ENCODE measurements around the gene C10orf90. TPM values are rescaled to one million over a fixed set of nuclear protein-coding genes. Genes with fewer than 3 reads are reported as not detected.

C10orf90 gene
- total and polyA plus RNA-seq, 9 donors = not detected

DNA sequence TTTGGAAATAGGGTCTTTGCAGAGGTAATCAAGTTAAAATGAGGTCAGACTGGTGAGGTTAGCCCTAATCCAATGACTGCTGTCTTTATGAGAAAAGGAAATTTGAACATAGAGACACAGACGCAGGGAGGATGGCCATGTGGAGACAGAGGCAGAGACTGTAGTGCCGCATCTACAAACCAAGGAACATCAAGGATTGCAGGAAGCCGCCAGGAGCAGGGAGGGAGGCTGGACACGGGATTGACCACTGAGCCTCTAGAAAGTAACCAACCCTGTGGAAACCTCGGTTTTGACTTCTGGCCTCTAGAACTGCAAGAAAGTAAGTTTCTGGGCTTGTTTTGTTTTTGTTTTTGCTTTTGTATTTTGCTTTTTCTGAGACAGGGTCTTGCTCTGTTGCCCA is 213.9 kb downstream of the C10orf90 start:
- no peaks in the 10 kb centered on the region for H3K36me3 ChIP-seq
- intact Hi-C loops (cut with DNase I) = no loop called here
- no peaks in the 10 kb centered on the region for H3K9me3 ChIP-seq
- DNase-seq = no peak
- no peaks in the 10 kb centered on the region for H3K4me1 ChIP-seq (ENCODE audit: insufficient read depth)
- 75 to 88% (median 85%) methylated on average over 5 of the region's 5 CpGs for WGBS, 3 donors
- H3K27me3 ChIP-seq = no peaks in the 10 kb centered on the region
- TF ChIP-seq EP300 (IDR thresholded peaks at IDR 0.05) (no peak), CTCF (IDR thresholded peaks at IDR 0.05) (no peak), POLR2A (IDR thresholded peaks at IDR 0.05) (no peak)
- H3K4me3 ChIP-seq = no peak overlapping the region
- H3K27ac ChIP-seq = no peak overlapping the region

GRCh38 chr10:126455766-126456405 is 214.6 kb downstream of the C10orf90 start:
- no peak overlapping the region for H3K27ac ChIP-seq
- H3K4me1 ChIP-seq (ENCODE audit: insufficient read depth) = no peaks in the 10 kb centered on the region
- intact Hi-C loops (cut with DNase I) = no loop called here
- no peaks in the 10 kb centered on the region for H3K36me3 ChIP-seq
- WGBS, 3 donors = 18 to 22% (median 20%) methylated on average over 11 of the region's 11 CpGs
- H3K27me3 ChIP-seq = no peaks in the 10 kb centered on the region
- H3K9me3 ChIP-seq = no peaks in the 10 kb centered on the region
- DNase-seq = no peak
- no peak overlapping the region for H3K4me3 ChIP-seq
- TF ChIP-seq POLR2A (IDR thresholded peaks at IDR 0.05) (no peak), CTCF (IDR thresholded peaks at IDR 0.05) (no peak), EP300 (IDR thresholded peaks at IDR 0.05) (no peak)

- DNase-seq = no peak
- Histone ChIP-seq H3K27me3 (no peaks in the 10 kb centered on the region), H3K36me3 (no peaks in the 10 kb centered on the region), H3K27ac (no peak overlapping the region), H3K4me3 (no peak overlapping the region), H3K4me1 (ENCODE audit: insufficient read depth) (no peaks in the 10 kb centered on the region), H3K9me3 (no peaks in the 10 kb centered on the region)
- 87 to 95% (median 90%) methylated on average over 8 of the region's 8 CpGs for WGBS, 3 donors
- intact Hi-C loops (cut with DNase I) = no loop called here
- TF ChIP-seq CTCF (IDR thresholded peaks at IDR 0.05) (no peak), EP300 (IDR thresholded peaks at IDR 0.05) (no peak), POLR2A (IDR thresholded peaks at IDR 0.05) (no peak)
These were observed 215.3 kb downstream of the C10orf90 start for GRCh38 chr10:126455036-126455765.

DNA sequence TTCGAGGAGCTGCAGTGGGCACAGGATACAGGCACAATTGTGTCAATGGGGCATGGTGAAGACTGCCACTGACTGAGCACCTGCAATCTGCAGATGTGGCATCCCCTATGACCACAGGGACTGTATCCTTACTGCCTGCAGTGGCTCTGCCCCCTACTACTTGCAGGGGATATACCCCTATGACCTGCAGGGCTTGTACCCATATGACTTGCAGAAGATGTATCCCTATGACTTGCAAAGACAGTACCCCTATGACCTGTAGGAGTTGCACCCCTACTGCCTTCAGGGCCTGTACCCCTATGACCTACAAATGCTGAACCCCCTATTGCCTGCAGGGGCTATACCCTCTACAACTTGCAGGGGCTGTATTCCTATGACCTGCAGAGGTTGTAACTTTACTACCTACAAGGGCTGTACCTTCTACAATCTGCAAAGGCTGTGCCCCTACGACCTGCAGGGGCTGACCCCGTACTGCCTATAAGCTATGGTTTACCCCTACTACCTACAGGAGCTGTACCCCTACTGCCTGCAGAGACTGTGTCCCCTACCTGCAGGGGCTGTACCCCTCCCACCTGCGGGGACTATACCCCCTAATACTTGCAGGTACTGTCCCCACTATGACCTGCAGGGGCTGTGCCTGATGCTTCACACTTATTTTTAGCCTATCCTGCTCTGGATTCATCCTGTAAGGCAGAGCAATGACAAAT is 216.3 kb downstream of the C10orf90 start:
- 91 to 98% (median 92%) methylated on average over 4 of the region's 4 CpGs for WGBS, 3 donors
- intact Hi-C loops (cut with DNase I) = no loop called here
- no peak overlapping the region for H3K4me3 ChIP-seq
- H3K27ac ChIP-seq = no peak overlapping the region
- no peak for DNase-seq
- H3K4me1 ChIP-seq (ENCODE audit: insufficient read depth) = no peaks in the 10 kb centered on the region
- no peaks in the 10 kb centered on the region for H3K9me3 ChIP-seq
- H3K27me3 ChIP-seq = no peaks in the 10 kb centered on the region
- no peak for TF ChIP-seq CTCF (IDR thresholded peaks at IDR 0.05)
- no peak for TF ChIP-seq POLR2A (IDR thresholded peaks at IDR 0.05)
- TF ChIP-seq EP300 (IDR thresholded peaks at IDR 0.05) = no peak
- H3K36me3 ChIP-seq = no peaks in the 10 kb centered on the region

Measured in ovary (tissue), 9 donors.